B cell (primary cell): ENCODE data around the gene LYRM7. TPM values are rescaled to one million over a fixed set of nuclear protein-coding genes. Genes with fewer than 3 reads are reported as not detected.

Source experiments
- ATAC-seq: fragments of 200-7000 bp; cut with Tn5 transposase; one replicate; pipeline ENCODE4 v1.10.0; 2021; ENCODE audit warnings: low read depth, mild to moderate bottlenecking, moderate number of reproducible peaks, moderate library complexity
- CTCF ChIA-PET: fragments of 350-600 bp; sonication (Branson Sonifier 250); formaldehyde crosslinking; loops from one replicate; lab custom pipeline; 2021; ENCODE audit warnings: antibody characterized with exemption, inconsistent platforms; lab: Charles Lee
- POLR2A ChIA-PET: fragments of 350-600 bp; sonication (Branson Sonifier 250); formaldehyde crosslinking; loops from one replicate; lab custom pipeline; 2021; ENCODE audit warnings: antibody characterized with exemption; lab: Charles Lee
- DNase-seq: peaks from one replicate; pipeline ENCODE4 v3.0.0; 2013
- H2AFZ ChIP-seq: 2 replicates; pipeline ENCODE4 v1.6.1; 2012; ENCODE audit warnings: mild to moderate bottlenecking, low read depth, low read length; ENCODE audit not compliant: insufficient read depth, poor library complexity, severe bottlenecking
- H3K27ac ChIP-seq, 2 donors: 1 replicate in 1 of 2; 2 replicates in 1 of 2; pipeline ENCODE4 v1.5.1; 2012 to 2013; ENCODE audit warnings: low read length in 2 of 2, mild to moderate bottlenecking in 2 of 2, moderate library complexity in 1 of 2
- H3K27me3 ChIP-seq, 4 experiments: fragments of 200-600 bp in 1 of 4; sonication (generic) in 1 of 4; replicated peaks in 1 of 4; 1 replicate in 2 of 4; 2 replicates in 2 of 4; pipeline versions ENCODE4 v1.6.1 to v1.7.0; 2013 to 2016; ENCODE audit warnings: low read length in 3 of 4, mild to moderate bottlenecking in 2 of 4, mixed read lengths in 1 of 4, moderate library complexity in 1 of 4; ENCODE audit not compliant: insufficient read depth in 4 of 4, control insufficient read depth in 3 of 4; ENCODE audit errors: control extremely low read depth in 1 of 4
- H3K36me3 ChIP-seq, 2 experiments: replicated peaks in 1 of 2; 1 replicate in 1 of 2; 2 replicates in 1 of 2; pipeline versions ENCODE4 v1.6.1 to v1.7.1; 2013; ENCODE audit warnings: low read length in 1 of 2; ENCODE audit not compliant: insufficient read depth in 2 of 2, control insufficient read depth in 1 of 2; ENCODE audit errors: control extremely low read depth in 1 of 2, extremely low read depth in 1 of 2
- H3K4me1 ChIP-seq, 2 donors: fragments of 200-600 bp in 1 of 2; sonication (generic) in 1 of 2; 1 replicate in 1 of 2; 2 replicates in 1 of 2; pipeline versions ENCODE4 v1.5.1 to v1.6.1; 2013 to 2017; ENCODE audit warnings: low read length in 2 of 2; ENCODE audit not compliant: control insufficient read depth in 2 of 2, insufficient read depth in 2 of 2
- H3K4me2 ChIP-seq: replicated peaks from 2 replicates; pipeline ENCODE3; 2012; ENCODE audit warnings: mild to moderate bottlenecking, low read depth, low read length; ENCODE audit not compliant: poor library complexity, severe bottlenecking
- H3K4me3 ChIP-seq, 5 experiments: fragments of 200-600 bp in 1 of 5; sonication (generic) in 1 of 5; 1 replicate in 3 of 5; 2 replicates in 2 of 5; pipeline versions ENCODE4 v1.5.1 to v1.7.0; 2011 to 2016; ENCODE audit warnings: low read length in 4 of 5, mild to moderate bottlenecking in 4 of 5, low read depth in 2 of 5, control low read depth in 1 of 5, moderate library complexity in 1 of 5; ENCODE audit not compliant: insufficient read depth in 1 of 5; ENCODE audit errors: control extremely low read depth in 1 of 5, extremely low read depth in 1 of 5
- H3K79me2 ChIP-seq: fragments of 200-600 bp; sonication (generic); one replicate; pipeline ENCODE4 v1.6.0; 2016; ENCODE audit warnings: low read length; ENCODE audit not compliant: control insufficient read depth, insufficient read depth
- H3K9ac ChIP-seq: fragments of 200-600 bp; sonication (generic); 2 replicates; pipeline ENCODE4 v1.6.1; 2017; ENCODE audit warnings: mild to moderate bottlenecking, low read length, moderate library complexity
- H3K9me3 ChIP-seq, 3 donors: one replicate each; pipeline versions ENCODE4 v1.6.1 to v1.7.1; 2013; ENCODE audit warnings: low read length in 2 of 3; ENCODE audit not compliant: control insufficient read depth in 2 of 3, insufficient read depth in 1 of 3; ENCODE audit errors: control extremely low read depth in 1 of 3
- H4K20me1 ChIP-seq: 2 replicates; pipeline ENCODE4 v1.6.0; 2012; ENCODE audit warnings: mild to moderate bottlenecking, low read length; ENCODE audit not compliant: insufficient read depth, control insufficient read depth, poor library complexity, severe bottlenecking
- H3K27ac Mint-ChIP-seq: one replicate; pipeline ENCODE4 v1.8.0; 2021; ENCODE audit warnings: mixed read lengths
- H3K27me3 Mint-ChIP-seq: one replicate; pipeline ENCODE4 v1.8.0; 2021; ENCODE audit warnings: mixed read lengths
- H3K4me1 Mint-ChIP-seq: one replicate; pipeline ENCODE4 v1.8.0; 2021; ENCODE audit warnings: mixed read lengths
- H3K4me3 Mint-ChIP-seq: one replicate; pipeline ENCODE4 v1.8.0; 2021; ENCODE audit warnings: mixed read lengths
- H3K9me3 Mint-ChIP-seq: one replicate; pipeline ENCODE4 v1.8.0; 2022; ENCODE audit warnings: mixed read lengths; ENCODE audit not compliant: insufficient read depth
- CTCF ChIP-seq: fragments of 200-600 bp; IDR thresholded peaks from one replicate; pipeline ENCODE4 v1.8.0; 2022; ENCODE audit warnings: antibody characterized with exemption, mild to moderate bottlenecking
- EZH2 ChIP-seq: IDR thresholded peaks from 2 replicates; pipeline ENCODE4 v1.6.1; 2012; ENCODE audit warnings: borderline replicate concordance, low read depth, mild to moderate bottlenecking, moderate library complexity, low read length; ENCODE audit not compliant: insufficient read depth, poor library complexity, severe bottlenecking
- WGBS: methylation state at CpG from one replicate; pipeline ENCODE4 v1.1.5; 2013; ENCODE audit warnings: missing lambda C conversion rate; ENCODE audit not compliant: insufficient coverage; 5-methylcytosine and 5-hydroxymethylcytosine counted together
- intact Hi-C: fragments of 100-400 bp; cut with micrococcal nuclease; formaldehyde crosslinking; loops from one replicate; pipeline ENCODE4 v1.10.0; 2022
- polyA plus RNA-seq: library from polyadenylated mRNA; depleted of rRNA; stranded (reverse); fragments of >200 nt; gene quantifications from 2 replicates; pipeline ENCODE4 v1.2.3, GENCODE V29; 2012
- total RNA-seq, 2 donors: library from RNA; stranded (reverse); fragments of 120-200 nt in 1 of 2; gene quantifications; 1 replicate in 1 of 2; 2 replicates in 1 of 2; pipeline versions ENCODE4 v1.2.3 to v1.2.4, GENCODE V29; 2013 to 2022

LYRM7 gene
- total and polyA plus RNA-seq, 2 donors (not counting 1 experiment from before 2014, with no cell fraction given), result 2.7 to 12.3 TPM

- Mint-ChIP-seq H3K27me3 (no peaks in the 10 kb centered on the region), H3K9me3 (no peaks in the 10 kb centered on the region), H3K4me3 (peak overlapping the region; percentile 98), H3K4me1 (peaks cover 42% of the 10 kb centered on the region), H3K27ac (peak overlapping the region; percentile 94)
- intact Hi-C loops, result loop anchor here (2.0 kb wide), 1 partner anchor 625 kb away; the partner anchor contains the start of gene FNIP1
- Histone ChIP-seq H3K79me2 (peaks cover 47% of the 10 kb centered on the region), H2AFZ (peak overlapping the region; percentile 82), H3K27me3 (no peaks in the 10 kb centered on the region), H3K4me3 (peak overlapping the region; percentile 78 to 89 (median 79)), H3K4me1 (peaks cover 19 to 21% of the 10 kb centered on the region in 2 donors), H3K36me3 (no peaks in the 10 kb centered on the region), H3K9ac (peak overlapping the region; percentile 73), H3K27ac (peak overlapping the region; percentile 77 to 81), H3K4me2 (peak overlapping the region; percentile 82), H4K20me1 (no peaks in the 10 kb centered on the region), H3K9me3 (no peaks in the 10 kb centered on the region)
- DNase-seq, result no peak
- ChIA-PET CTCF (interaction anchor here (1.1 to 1.2 kb wide), 2 partner anchors 92 to 94 kb away, joined by 3 to 4 read pairs; partner anchors contain the start of gene CDC42SE2), POLR2A (interaction anchor here (0.6 kb wide), 1 partner anchor 30 kb away, joined by 4 read pairs; no protein-coding TSS in a partner anchor)
- TF ChIP-seq CTCF (no peak), EZH2 (no peak)
- 0% methylated on average over 5 of the region's 11 CpGs for WGBS
- ATAC-seq, result no peak
These were observed 599 bp downstream of the LYRM7 start for GRCh38 chr5:131171276-131171810.

GRCh38 chr5:131180407-131180806 lies 9.7 kb downstream of the LYRM7 start:
- Histone ChIP-seq H4K20me1 (no peaks in the 10 kb centered on the region), H3K4me2 (no peak overlapping the region), H3K4me3 (no peak overlapping the region), H2AFZ (no peak overlapping the region), H3K79me2 (peaks cover 56% of the 10 kb centered on the region), H3K4me1 (no peaks in the 10 kb centered on the region), H3K27me3 (no peaks in the 10 kb centered on the region), H3K9ac (no peak overlapping the region), H3K36me3 (peaks cover 0 to 3% of the 10 kb centered on the region in 2 experiments), H3K27ac (no peak overlapping the region), H3K9me3 (no peaks in the 10 kb centered on the region)
- no peak for TF ChIP-seq EZH2
- TF ChIP-seq CTCF, result no peak
- peaks cover 6% of the 10 kb centered on the region for H3K4me1 Mint-ChIP-seq
- H3K27me3 Mint-ChIP-seq, result no peaks in the 10 kb centered on the region
- ATAC-seq, result no peak
- POLR2A ChIA-PET, result no interaction called here
- no peak overlapping the region for H3K27ac Mint-ChIP-seq
- H3K4me3 Mint-ChIP-seq, result no peak overlapping the region
- intact Hi-C loops, result no loop called here
- CTCF ChIA-PET, result no interaction called here
- no peak for DNase-seq
- H3K9me3 Mint-ChIP-seq, result no peaks in the 10 kb centered on the region
